ENCODE measurements around the gene DCTN2.

DNA sequence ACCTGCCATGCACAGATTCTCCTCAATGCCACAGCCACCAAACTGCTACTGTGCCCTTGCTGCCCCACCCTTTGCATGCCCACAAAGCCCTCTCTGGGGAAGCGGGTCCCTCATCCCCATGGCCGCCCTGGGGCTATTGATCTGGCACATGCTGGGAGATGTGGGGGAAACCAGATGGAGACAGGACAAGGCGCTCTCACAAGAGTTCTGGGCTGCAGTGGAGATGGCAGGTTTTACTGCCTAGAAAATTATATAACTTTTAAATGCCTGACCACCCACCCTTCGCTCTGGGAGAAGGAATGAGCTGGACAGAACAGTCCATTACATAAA, 33.4 kb upstream of the DCTN2 start:
- TF ChIP-seq, protein P1, sequence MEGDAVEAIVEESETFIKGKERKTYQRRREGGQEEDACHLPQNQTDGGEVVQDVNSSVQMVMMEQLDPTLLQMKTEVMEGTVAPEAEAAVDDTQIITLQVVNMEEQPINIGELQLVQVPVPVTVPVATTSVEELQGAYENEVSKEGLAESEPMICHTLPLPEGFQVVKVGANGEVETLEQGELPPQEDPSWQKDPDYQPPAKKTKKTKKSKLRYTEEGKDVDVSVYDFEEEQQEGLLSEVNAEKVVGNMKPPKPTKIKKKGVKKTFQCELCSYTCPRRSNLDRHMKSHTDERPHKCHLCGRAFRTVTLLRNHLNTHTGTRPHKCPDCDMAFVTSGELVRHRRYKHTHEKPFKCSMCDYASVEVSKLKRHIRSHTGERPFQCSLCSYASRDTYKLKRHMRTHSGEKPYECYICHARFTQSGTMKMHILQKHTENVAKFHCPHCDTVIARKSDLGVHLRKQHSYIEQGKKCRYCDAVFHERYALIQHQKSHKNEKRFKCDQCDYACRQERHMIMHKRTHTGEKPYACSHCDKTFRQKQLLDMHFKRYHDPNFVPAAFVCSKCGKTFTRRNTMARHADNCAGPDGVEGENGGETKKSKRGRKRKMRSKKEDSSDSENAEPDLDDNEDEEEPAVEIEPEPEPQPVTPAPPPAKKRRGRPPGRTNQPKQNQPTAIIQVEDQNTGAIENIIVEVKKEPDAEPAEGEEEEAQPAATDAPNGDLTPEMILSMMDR (IDR thresholded peaks at IDR 0.05): no peak
- no peak for TF ChIP-seq EZH2 (IDR thresholded peaks at IDR 0.05; ENCODE audit: borderline replicate concordance, insufficient read depth, low read depth, low read length, poor library complexity, severe bottlenecking)
